Fibroblast of the conjunctiva (primary cell): Measurements from ENCODE around the gene RPLP1.
A peak's percentile ranks its signal among the peaks of the same experiment; 100 is the strongest.

Source experiments
- DNase-seq: peaks from one replicate; pipeline ENCODE4 v3.0.0-alpha.2; 2010; ENCODE audit warnings: low read depth

The RPLP1 gene

GRCh38 chr15:69469467-69470201 is 17.0 kb downstream of the RPLP1 start:
- no peak for DNase-seq

GRCh38 chr15:69472046-69472445 is 19.4 kb downstream of the RPLP1 start:
- no peak for DNase-seq

- no peak for DNase-seq
Observed at GRCh38 chr15:69472562-69472961, 19.9 kb downstream of the RPLP1 start.

- DNase-seq: no peak
Observed at GRCh38 chr15:69474291-69474690, 21.7 kb downstream of the RPLP1 start.

- no peak for DNase-seq
Observed at GRCh38 chr15:69474846-69475455, 22.3 kb downstream of the RPLP1 start.

GRCh38 chr15:69475769-69476358 is 23.2 kb downstream of the RPLP1 start:
- DNase-seq: peak; percentile 49

GRCh38 chr15:69476704-69477473 is 24.3 kb downstream of the RPLP1 start:
- no peak for DNase-seq

GRCh38 chr15:69478259-69478781 is 25.7 kb downstream of the RPLP1 start:
- no peak for DNase-seq

- no peak for DNase-seq
Observed at GRCh38 chr15:69479081-69479480, 26.5 kb downstream of the RPLP1 start.

GRCh38 chr15:69479971-69480370 is 27.4 kb downstream of the RPLP1 start:
- no peak for DNase-seq

GRCh38 chr15:69480932-69481331 is 28.3 kb downstream of the RPLP1 start:
- no peak for DNase-seq

GRCh38 chr15:69482686-69483256 is 30.2 kb downstream of the RPLP1 start:
- DNase-seq: no peak

- no peak for DNase-seq
Observed at GRCh38 chr15:69484837-69485236, 32.2 kb downstream of the RPLP1 start.

GRCh38 chr15:69486481-69487110 is 34.0 kb downstream of the RPLP1 start:
- no peak for DNase-seq

- DNase-seq: no peak
Observed at GRCh38 chr15:69489073-69489571, 36.5 kb downstream of the RPLP1 start.

GRCh38 chr15:69490356-69491037 is 37.9 kb downstream of the RPLP1 start:
- DNase-seq: no peak

- DNase-seq: no peak
Observed at GRCh38 chr15:69491038-69491505, 38.5 kb downstream of the RPLP1 start.

- DNase-seq: no peak
Observed at GRCh38 chr15:69493406-69493805, 40.8 kb downstream of the RPLP1 start.

- DNase-seq: no peak
Observed at GRCh38 chr15:69496001-69496400, 43.4 kb downstream of the RPLP1 start.

GRCh38 chr15:69497076-69497475 is 44.5 kb downstream of the RPLP1 start:
- no peak for DNase-seq

- no peak for DNase-seq
Observed at GRCh38 chr15:69497667-69498066, 45.0 kb downstream of the RPLP1 start.
